Stimulated activated CD4-positive, alpha-beta T cell treated with anti-CD3 and anti-CD28 coated beads, Interleukin-4, amount 100 ng/mL, for 24 hours (primary cell): ENCODE results near the gene KCTD20.
"Not testable (repeated sequence)": the region's sequence is repeated elsewhere in the genome, so short reads cannot be mapped to it uniquely, and the experiment has no call there.

Experiments used
- DNase-seq: peaks from one replicate; pipeline ENCODE4 v3.0.0-alpha.2; 2020

Gene KCTD20

DNA sequence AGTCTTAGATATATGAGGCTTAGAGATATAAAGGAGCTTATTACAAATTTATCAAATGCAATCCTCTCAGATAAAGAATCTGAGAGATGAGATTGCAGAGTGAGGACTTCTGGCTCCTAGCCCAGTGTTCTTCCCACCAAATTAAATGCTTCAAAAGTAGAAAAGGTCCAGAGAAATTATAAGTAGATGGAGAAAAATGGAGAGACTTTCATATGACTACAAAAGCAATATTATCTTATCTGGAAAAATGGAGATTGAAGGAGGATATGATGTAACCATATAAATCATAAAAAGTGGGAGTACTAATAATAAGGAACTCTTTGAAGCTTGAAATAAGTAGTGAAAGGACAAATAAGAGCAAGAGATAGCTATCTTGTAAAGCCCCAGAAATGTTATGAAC lies 2.8 kb downstream of the KCTD20 start:
- DNase-seq, result no peak

DNA sequence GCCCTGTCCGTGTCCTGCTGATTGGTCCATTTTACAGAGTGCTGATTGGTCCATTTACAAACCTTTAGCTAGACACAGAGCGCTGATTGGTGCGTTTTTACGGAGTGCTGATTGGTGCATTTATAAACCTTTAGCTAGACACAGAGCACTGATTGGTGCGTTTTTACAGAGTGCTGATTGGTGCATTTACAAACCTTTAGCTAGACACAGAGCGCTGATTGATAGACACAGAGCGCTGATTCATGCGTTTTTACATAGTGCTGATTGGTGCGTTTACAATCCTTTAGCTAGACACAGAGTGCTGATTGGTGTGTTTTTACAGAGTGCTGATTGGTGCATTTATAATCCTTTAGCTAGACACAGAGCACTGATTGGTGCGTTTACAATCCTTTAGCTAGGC lies 6.4 kb downstream of the KCTD20 start:
- not testable (repeated sequence) for DNase-seq

DNA sequence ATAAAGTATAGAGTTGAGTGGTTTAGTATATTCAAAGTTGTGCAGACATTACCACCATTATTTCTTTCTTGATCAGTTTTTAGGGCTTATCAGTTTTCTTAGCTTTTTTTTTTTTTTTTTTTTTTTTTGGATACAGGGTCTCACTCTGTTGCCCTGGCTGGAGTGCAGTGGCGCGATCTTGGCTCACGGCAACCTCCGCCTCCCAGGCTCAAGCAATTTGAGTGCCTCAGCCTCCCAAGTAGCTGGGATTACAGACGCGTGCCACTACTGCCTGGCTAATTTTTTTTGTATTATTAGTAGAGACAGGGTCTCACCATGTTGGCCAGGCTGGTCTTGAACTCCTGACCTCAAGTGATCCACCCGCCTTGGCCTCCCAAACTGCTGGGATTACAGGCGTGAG lies 10.1 kb downstream of the KCTD20 start:
- not testable (repeated sequence) for DNase-seq

DNA sequence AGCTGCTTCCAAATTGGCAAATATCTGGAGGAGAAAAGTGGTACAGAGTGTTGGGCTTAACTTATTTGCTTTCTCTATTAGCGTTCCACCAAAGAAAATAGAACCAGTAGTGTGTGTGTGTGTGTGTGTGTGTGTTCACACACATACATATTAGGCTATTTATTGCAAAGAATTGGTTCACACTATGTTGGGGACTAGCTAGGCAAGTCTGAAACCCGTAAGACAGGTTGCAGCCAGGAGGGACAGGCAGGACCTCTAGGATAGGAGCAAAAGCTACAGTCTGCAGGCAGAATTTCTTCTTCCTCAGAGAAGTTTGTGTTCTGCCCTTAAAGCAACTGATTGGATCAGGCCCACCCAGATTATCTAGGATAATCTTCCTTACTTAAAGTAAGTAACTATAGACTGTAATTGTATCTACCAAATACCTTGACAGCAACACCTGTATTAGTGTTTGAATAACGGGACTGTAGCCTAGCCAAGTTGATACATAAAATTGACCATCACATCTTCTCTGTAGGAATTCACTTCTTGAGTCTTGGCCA lies 12.8 kb downstream of the KCTD20 start:
- DNase-seq, result no peak

DNA sequence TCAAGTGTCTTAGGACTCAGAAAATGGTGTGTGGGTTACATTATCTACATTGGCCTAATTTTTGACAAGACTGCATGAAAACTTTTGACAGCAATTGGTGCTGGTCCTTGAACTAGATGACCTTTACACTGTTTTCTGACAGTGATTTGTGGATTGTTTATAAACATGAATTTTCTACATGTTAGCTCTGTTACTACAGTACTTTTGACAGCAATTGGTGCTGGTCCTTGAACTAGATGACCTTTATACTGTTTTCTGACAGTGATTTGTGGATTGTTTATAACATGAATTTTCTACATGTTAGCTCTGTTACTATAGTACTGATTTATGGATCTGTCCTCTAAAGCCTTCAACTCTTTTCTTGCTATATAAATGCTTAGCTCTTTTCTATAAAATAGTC lies 16.7 kb downstream of the KCTD20 start:
- no peak for DNase-seq

DNA sequence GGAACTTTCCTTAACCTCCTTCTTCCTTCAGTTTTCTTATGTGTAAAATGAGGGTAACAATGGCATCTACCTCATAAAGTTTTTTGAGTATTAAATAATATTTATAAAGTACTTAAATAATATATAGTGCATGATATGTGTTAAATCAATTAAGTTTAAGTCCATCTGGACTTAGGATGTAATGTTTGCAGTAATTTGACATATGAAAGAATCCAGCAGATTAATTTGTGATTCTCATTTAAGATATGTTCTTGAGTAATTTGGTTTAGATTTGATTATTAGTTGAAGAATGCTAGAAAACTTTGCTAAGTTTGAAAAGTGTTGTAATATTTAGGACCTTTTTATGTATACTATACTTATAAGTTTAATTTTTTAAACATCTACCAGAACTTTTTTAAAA lies 18.1 kb downstream of the KCTD20 start:
- DNase-seq, result no peak

DNA sequence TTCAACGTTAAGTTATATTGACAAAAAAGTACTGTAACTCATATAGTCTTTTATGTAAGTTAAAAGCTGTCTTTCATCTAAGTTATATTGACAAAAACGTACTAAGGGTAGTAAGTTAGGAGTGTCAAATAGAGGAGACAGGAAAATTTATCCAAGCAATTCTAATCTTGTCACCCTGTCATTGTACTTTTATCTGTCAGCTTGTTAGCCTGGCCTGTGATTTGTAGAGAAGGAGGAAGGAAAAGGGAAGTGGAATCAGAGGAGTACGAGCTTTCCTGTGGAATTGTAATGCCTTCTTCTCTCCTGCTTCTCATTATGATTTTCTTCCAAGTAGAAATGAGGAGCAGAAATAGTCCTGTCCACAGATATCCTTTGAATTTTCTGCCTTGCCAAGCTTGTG lies 18.8 kb downstream of the KCTD20 start:
- DNase-seq, result no peak

DNA sequence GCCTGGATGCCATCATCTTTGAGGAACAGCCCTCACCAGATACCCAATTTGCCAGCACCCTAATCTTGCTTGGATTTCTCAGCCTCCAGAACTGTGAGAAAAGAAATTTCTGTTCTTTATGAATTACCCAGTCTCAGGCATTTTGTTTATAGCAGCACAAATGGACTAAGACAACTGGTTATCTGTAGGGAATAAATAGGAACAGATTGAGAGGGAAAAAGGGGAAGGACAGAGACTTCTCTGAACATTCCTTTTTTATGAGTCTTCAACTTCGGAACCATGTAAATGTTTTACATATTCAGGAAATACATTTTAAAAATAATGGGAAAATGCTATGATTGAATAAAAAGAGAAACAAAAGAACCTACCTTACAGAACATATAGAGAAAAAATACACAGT lies 20.9 kb downstream of the KCTD20 start:
- DNase-seq, result no peak

DNA sequence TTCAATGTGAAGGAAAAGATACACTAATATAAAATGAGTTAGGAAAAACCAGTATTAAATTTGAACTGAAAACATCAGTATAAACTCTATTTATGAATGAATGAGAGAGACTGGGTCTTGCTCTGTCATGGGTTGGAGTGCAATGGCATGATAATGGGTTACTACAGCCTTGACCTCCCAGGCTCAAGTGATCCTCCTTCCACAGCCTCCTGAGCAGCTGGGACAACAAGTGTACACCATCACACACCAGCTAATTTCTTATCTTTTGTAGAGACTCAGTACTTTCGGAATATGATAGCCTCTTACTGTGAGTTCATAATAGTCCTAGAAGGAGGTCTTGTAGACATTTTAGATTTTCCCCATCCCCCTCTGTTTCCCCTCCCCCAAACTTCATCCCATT lies 21.4 kb downstream of the KCTD20 start:
- DNase-seq, result no peak

DNA sequence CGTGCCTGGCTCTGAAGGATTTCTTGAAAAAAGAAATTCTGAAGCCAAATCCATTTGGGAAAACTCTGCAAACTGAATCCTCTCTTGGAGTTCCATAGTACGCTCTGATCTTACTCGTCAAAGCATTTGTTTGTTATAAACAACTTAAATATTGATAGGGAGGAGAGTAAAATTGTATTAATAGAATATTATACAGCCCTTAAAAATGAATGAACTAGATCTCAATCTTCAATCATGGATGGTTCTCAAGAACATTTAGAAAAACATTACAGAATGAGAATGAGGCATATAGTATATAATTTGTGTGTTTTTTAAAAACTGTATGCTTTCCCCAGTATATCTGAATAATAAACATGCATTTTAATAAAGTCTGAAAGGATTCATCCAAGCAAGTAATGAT lies 24.8 kb downstream of the KCTD20 start:
- no peak for DNase-seq

DNA sequence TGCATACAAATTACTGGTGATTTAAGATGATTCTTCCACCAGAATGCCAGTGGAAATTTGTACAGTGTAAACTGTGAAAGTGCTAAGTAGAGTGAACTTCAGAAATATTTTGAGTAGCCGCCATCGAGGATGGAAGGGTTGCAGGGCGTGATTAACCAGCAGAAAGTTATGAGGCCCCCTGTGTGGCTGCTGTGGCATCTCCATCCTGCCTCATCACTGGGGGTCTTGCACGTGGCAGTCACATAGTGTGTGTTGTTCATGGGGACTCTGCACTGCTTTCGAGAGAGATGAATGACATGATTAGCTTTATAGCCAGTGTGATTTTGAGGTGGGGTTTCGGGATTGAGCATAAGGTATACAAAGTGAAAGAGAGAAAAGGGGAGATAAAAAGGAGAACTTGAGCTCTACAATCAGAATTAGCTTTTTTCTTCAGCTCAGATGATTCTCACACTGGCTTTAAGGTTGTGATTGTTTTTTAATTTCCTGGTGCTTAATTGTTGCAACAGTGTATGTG lies 26.4 kb downstream of the KCTD20 start:
- DNase-seq, result no peak

DNA sequence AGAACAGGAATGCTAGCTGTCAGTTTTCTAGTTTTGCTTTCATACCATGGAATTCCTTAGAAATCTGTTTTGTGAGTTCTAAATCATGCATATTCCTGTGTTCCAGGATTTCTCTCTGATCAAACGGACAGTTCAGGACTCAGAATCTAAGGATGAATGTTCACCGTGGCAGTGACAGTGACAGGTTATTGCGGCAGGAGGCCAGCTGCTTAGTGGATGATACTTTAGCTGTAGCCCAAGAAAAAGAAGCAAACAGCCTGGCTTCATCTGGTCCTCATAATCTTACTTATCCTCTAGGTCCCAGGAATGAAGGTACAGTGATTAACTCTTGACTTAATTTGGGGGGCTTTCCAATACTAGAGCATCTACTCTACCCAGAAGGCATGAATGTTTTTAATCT lies 27.1 kb downstream of the KCTD20 start:
- no peak for DNase-seq

DNA sequence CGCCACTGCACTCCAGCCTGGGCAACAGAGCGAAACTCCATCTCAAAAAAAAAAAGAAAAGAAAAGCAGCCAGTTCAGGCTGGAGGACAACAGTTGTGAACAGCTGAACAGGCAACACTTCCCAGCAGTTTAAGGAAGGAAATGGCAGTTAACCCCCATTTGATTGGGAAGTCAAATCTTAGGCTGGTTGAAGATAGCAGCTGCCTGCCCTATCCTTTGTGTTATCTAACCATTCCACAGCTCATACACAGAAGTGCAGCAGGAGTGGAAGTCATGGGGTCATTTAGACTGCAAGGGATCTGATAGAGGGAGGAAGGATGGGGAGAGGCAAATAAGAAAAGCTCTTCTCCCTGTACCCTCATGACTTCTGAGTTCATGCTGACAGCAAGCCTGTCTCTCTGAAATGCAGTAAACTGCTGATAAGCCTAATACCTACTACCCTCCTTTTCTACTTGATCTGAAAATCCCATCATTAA lies 35.3 kb downstream of the KCTD20 start:
- no peak for DNase-seq

DNA sequence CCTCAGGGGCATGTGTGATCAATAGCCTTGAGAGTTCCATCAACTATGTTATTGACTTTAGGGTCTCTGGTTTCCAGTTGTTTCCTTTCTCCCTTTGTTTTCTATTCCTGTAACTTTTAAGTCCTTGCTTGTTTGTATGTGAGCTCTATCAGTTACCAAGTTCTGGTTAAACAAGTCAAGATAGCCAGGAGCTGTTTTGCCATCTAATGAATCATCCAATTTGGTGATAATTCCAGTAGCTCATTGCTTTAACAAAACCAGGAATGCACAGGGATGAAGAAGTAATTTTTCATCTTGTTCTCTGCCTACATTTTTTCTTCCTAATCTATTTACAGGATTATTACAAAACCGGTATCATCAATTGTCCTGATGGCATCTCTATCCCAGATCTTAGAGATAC lies 36.5 kb downstream of the KCTD20 start:
- DNase-seq, result no peak

DNA sequence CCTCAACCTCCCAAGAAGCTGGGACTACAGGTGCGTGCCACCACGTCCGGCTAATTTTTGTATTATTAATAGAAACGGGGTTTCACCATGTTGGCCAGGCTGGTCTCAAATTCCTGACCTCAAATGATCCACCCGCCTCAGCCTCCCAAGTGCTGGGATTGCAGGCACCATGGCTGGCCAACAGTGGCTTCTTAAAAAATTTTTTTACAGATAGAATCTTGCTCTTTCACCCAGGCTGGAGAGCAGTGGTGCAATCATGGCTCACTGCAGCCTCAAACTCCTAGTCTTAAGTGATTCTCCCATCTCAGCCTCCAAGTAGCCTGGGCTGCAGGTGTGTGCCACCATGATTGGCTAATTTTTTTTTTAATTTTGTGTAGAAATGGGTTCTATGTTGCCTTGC lies 40.5 kb downstream of the KCTD20 start:
- DNase-seq, result not testable (repeated sequence)

DNA sequence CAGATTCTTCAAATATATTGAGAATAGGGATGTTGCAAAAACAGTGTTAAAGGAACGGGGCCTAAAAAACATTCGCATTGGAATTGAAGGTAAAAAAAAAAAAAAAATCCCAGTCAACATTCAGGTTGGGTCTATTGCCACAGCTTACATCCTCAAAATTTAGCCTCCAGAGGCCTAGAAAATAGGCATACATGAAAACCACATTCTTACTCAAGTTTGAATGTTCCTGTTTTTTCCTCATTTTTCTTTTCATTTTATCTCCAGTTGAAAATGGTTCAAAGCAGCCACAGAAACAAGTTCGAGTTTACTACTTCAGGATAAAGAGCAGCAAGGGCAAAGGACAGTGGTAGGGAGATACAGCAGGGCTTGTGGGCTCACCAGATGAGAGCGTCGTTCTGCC lies 41.9 kb downstream of the KCTD20 start:
- no peak for DNase-seq

DNA sequence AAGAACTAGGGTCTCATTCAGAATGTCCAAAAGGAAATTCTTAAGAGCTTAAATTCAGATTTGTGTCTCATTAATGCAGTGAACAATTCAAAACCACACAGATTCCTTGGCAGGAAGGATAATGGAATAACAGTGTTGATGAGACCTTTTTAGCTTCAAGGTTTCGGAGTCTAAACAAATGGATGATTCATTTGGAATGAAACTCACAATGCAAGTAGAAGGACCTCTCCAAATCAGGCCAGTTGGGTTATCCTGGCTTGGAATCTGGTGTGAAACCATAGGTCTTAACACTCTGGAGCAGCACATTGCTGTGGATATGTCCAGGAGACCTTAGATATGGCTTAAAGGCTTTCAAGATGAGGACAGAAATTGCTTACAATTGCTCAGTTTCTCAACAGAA lies 44.9 kb downstream of the KCTD20 start:
- DNase-seq, result no peak

DNA sequence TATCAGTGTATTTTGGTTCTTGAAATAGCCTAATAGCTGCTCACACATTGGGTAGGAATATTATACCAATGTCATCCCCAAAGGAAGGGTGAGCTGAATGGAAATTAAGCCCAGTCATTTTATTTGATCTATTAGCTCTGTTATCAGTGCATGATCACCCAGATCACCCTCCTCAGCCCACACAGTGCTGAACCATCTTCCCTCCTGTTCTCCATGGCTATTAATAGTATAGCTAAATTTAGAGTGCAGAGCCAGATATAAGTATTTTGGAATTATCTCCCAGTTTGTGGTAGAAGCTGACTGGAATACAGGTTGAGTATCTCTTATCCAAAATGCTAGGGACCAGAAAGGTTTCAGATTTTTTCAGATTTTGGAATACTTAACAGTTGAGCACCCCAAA lies 45.4 kb downstream of the KCTD20 start:
- DNase-seq, result no peak

DNA sequence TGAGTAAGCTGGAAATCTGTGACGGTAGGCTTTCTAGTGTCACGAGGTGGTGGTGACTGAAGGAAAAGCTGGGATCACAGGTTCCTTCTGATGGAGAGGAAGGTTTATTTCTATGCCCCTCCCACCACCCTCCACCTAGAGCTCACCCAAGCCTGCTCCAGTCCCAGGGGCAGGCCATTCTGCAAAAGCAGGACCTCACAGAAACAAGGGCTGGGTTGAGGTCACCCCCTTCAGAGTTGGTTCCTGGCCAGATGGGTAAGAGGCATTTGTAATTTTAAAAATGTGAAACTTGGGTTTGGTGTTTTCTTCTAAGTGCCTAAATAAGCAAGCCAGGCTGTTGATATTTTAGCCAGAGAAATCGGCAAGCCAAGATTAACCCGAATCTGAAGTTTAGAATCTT lies 46.6 kb downstream of the KCTD20 start:
- no peak for DNase-seq

DNA sequence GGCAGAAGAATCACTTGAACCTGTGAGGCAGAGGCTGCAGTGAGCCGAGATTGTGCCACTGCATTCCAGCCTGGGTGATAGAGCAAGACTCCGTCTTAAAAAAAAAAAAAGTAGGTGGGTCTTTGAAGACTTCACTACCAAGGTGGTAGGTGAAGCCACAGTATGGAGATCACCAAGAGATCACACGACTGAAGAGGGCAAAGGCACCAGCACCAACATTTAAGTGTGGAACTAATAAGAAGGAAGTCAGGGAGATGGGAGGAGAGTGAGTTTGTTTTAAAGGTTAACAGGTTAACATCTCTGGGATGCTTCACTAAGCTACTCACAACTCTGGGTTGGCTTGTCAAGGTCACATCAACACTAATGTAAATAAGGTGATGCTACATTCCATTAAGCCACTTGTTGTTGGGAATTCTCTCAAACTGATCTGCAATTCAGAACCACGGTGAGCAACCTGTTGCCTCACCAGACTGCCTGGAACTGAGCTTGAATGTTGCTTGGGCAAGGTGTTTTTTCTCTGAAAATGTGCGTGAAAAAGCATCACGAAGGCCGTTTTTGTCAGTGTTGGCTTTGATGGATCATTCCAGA lies 48.7 kb downstream of the KCTD20 start:
- DNase-seq, result no peak

DNA sequence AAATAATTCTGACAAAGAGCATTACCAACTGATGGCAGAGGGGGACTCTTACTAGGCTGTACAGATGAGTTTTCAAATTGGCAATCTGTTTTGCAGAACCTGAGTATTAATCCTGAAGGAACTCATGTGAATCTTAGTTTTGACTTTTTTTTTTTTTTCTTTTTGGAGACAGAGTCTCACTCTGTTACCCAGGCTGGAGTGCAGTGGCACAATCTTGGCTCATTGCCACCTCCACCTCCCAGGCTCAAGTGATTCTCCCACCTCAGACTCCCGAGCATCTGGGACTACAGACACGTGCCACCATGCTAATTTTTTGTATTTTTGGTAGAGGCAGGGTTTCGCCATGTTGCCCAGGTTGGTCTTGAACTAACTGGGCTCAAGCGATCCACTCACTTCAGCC lies 49.3 kb downstream of the KCTD20 start:
- no peak for DNase-seq

DNA sequence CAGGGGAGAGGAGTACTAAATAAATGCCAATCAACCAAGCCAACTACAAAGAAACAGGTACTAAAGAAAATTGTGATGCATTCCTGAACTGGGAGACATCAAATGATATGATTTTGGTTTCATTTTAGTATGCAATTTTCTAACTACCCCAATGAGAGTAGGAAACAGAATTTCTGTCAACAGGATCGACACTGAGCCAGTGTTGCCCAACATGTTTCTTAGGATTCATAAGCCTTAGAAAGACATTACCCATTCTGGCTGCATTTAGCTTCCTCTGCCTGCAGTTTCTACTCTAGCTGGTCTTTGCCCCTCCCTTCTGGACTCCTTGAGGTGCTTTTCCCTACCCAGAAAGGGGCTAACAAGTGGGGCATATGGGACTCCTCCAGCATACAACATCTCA lies 49.8 kb downstream of the KCTD20 start:
- no peak for DNase-seq

DNA sequence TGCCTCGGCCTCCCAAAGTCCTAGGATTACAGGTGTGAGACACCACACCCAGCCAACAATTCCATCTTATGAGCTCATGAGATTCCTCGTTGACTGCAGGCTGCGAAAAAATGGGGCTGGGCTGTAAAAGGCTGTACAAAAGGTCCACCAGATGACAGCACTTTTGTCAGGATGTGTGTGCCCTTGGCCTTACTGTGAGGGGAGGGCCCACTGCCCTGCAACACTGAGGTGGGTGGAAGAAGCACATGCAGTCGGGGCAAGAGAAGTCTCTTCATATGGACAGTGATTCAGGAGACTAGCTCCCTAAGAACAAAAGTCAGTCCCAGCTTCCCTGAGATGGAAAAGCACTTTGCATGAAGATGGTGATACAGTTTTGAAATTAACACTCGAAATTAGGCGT lies 50.5 kb downstream of the KCTD20 start:
- no peak for DNase-seq

DNA sequence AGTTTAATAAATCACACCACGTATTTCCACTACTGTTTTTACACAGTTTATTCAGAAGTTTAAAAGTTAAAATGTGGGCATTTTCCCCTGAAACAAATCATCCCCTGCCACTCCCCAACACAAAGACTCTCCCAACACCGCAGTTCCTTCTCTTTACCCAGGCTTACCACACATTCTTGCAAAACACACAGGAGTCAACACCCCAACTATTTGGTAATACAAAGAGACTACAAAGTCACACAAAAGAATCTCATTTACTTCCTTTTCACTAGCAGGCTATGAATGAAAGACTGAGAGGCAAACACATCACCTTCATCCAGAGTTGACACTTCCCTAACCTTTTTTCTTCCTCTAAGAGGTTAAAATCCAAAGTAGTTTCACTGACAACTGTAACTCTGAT lies 51.1 kb downstream of the KCTD20 start:
- no peak for DNase-seq

DNA sequence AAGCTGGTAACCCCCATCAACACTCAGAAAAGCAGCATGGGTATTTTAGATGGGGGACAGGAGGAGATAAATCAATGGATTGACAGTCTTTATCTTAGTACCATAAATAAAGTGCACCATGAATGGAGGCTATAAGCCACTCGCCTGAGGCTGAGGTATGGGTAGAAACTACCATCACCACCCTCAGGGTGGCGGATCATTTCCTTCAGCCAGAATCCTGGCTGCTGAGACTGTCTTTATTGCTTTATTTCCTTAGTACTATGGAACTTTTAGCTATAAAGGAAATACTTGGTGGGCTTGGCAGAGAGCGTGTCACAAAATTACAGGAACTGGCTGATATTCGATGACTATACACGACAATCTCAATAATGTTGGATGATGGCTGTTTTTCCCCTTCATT lies 52.3 kb downstream of the KCTD20 start:
- no peak for DNase-seq
